Astrocyte (in vitro differentiated cells and primary cell): Measurements from ENCODE around the gene SAE1. TPM values are rescaled to one million over a fixed set of nuclear protein-coding genes. Genes with fewer than 3 reads are reported as not detected.

ENCODE experiments used
- DNase-seq: peaks from one replicate; pipeline ENCODE4 v3.0.0-alpha.2; 2010; ENCODE audit warnings: low read depth
- FAIRE-seq: peaks from 2 replicates; lab custom pipeline; 2011; peaks lifted over from hg19 to GRCh38; lab: Jason Lieb, UNC
- H2AFZ ChIP-seq: 2 replicates; pipeline ENCODE4 v1.6.0; 2012; ENCODE audit warnings: low read depth, low read length, inconsistent platforms
- H3K27ac ChIP-seq: 2 replicates; pipeline ENCODE4 v1.5.1; 2011; ENCODE audit warnings: low read depth, low read length, inconsistent platforms
- H3K27me3 ChIP-seq: 2 replicates; pipeline ENCODE4 v1.6.0; 2011; ENCODE audit warnings: low read length, inconsistent platforms; ENCODE audit not compliant: insufficient read depth
- H3K36me3 ChIP-seq: 2 replicates; pipeline ENCODE4 v1.5.1; 2011; ENCODE audit warnings: low read length, inconsistent platforms; ENCODE audit not compliant: insufficient read depth
- H3K4me1 ChIP-seq: 2 replicates; pipeline ENCODE4 v1.5.1; 2011; ENCODE audit warnings: low read length, inconsistent platforms; ENCODE audit not compliant: insufficient read depth
- H3K4me2 ChIP-seq: 2 replicates; pipeline ENCODE4 v1.6.0; 2012; ENCODE audit warnings: low read length, inconsistent platforms
- H3K4me3 ChIP-seq: 2 replicates; pipeline ENCODE4 v1.5.1; 2011; ENCODE audit warnings: low read depth, mild to moderate bottlenecking, low read length, inconsistent platforms; ENCODE audit not compliant: insufficient read depth
- H3K79me2 ChIP-seq: 2 replicates; pipeline ENCODE4 v1.6.0; 2012; ENCODE audit warnings: mild to moderate bottlenecking, low read length, inconsistent platforms; ENCODE audit not compliant: insufficient read depth
- H3K9ac ChIP-seq: 2 replicates; pipeline ENCODE4 v1.6.0; 2012; ENCODE audit warnings: mild to moderate bottlenecking, low read length, inconsistent platforms
- H3K9me3 ChIP-seq: 2 replicates; pipeline ENCODE4 v1.5.1; 2012; ENCODE audit warnings: low read depth, mild to moderate bottlenecking, low read length, inconsistent platforms; ENCODE audit not compliant: insufficient read depth
- H4K20me1 ChIP-seq: 2 replicates; pipeline ENCODE4 v1.6.0; 2012; ENCODE audit warnings: low read length, inconsistent platforms; ENCODE audit not compliant: insufficient read depth
- H3K27ac Mint-ChIP-seq: one replicate; pipeline ENCODE4 v1.8.0; 2021; ENCODE audit warnings: mild to moderate bottlenecking, mixed read lengths; ENCODE audit not compliant: unreplicated experiment
- H3K27me3 Mint-ChIP-seq: one replicate; pipeline ENCODE4 v1.8.0; 2021; ENCODE audit warnings: low read depth, mixed read lengths; ENCODE audit not compliant: unreplicated experiment
- H3K36me3 Mint-ChIP-seq: one replicate; pipeline ENCODE4 v1.8.0; 2021; ENCODE audit warnings: low read depth, mixed read lengths; ENCODE audit not compliant: unreplicated experiment
- H3K4me1 Mint-ChIP-seq: one replicate; pipeline ENCODE4 v1.8.0; 2021; ENCODE audit warnings: low read depth, mixed read lengths; ENCODE audit not compliant: unreplicated experiment
- H3K4me3 Mint-ChIP-seq: one replicate; pipeline ENCODE4 v1.8.0; 2021; ENCODE audit warnings: mild to moderate bottlenecking, moderate library complexity, mixed read lengths; ENCODE audit not compliant: unreplicated experiment
- H3K9me3 Mint-ChIP-seq: one replicate; pipeline ENCODE4 v1.8.0; 2021; ENCODE audit warnings: mild to moderate bottlenecking, mixed read lengths; ENCODE audit not compliant: unreplicated experiment
- CTCF ChIP-seq: IDR thresholded peaks from 2 replicates; pipeline ENCODE4 v1.5.1; 2011; ENCODE audit warnings: low read depth, mild to moderate bottlenecking, inconsistent platforms, low read length, moderate library complexity; ENCODE audit not compliant: insufficient read depth
- EZH2 ChIP-seq: IDR thresholded peaks from 2 replicates; pipeline ENCODE4 v1.6.1; 2012; ENCODE audit warnings: mild to moderate bottlenecking, low read length, inconsistent platforms; ENCODE audit not compliant: insufficient read depth
- microRNA-seq: library from miRNA; unstranded; fragments of <30 nt; microRNA quantifications from one replicate; pipeline ENCODE4 v1.2.0, GENCODE V29; 2020
- total RNA-seq: library from RNA; stranded (reverse); gene quantifications from 2 replicates; pipeline ENCODE4 v1.2.1, GENCODE V29; 2021

SAE1 gene
- total RNA-seq, 1 donor from 2014 or later, result 133 TPM

- peaks cover 29% of the 10 kb centered on the region for H3K4me1 Mint-ChIP-seq
Observed at GRCh38 chr19:47258895-47259555, 128.4 kb downstream of the SAE1 start.

More at GRCh38 chr19:47258895-47259555, 128.4 kb downstream of the SAE1 start:
- Histone ChIP-seq H3K27me3 (no peaks in the 10 kb centered on the region), H3K4me3 (no peak overlapping the region), H3K27ac (no peak overlapping the region), H3K4me2 (peak overlapping the region; percentile 93), H2AFZ (no peak overlapping the region), H3K9me3 (no peaks in the 10 kb centered on the region), H3K79me2 (peaks cover 54% of the 10 kb centered on the region), H3K9ac (peak overlapping the region; percentile 87), H3K4me1 (peaks cover 24% of the 10 kb centered on the region), H4K20me1 (peaks cover 32% of the 10 kb centered on the region), H3K36me3 (peaks cover 16% of the 10 kb centered on the region)
- Mint-ChIP-seq H3K9me3 (no peaks in the 10 kb centered on the region), H3K4me3 (peak overlapping the region; percentile 94), H3K27ac (peak overlapping the region; percentile 98), H3K36me3 (peaks cover 23% of the 10 kb centered on the region), H3K27me3 (no peaks in the 10 kb centered on the region)
- FAIRE-seq (no peak), DNase-seq (no peak)
- TF ChIP-seq CTCF, result no peak
- no peak for TF ChIP-seq EZH2

Small RNAs within 50 kb of the gene (microRNA-seq; reads per million reads assigned to microRNA genes)
- gene MIR3190, result not detected
- gene MIR3191, result not detected

Other genes with a start within 250 kb of the SAE1 start
- 2.5 and 3.6 TPM in 2 replicates for gene NPAS1, start 111.0 kb upstream of the SAE1 start, total RNA-seq
- 36.5 and 39.9 TPM in 2 replicates for gene TMEM160, start 82.2 kb upstream of the SAE1 start, total RNA-seq
- 36.6 and 42.3 TPM in 2 replicates for gene ZC3H4, start 17.1 kb upstream of the SAE1 start, total RNA-seq
- gene BBC3, start 100.4 kb downstream of the SAE1 start, total RNA-seq, result 43.5 and 54.6 TPM in 2 replicates
- 44.6 and 45.5 TPM in 2 replicates for gene CCDC9, start 125.7 kb downstream of the SAE1 start, total RNA-seq
- gene INAFM1, start 144.1 kb downstream of the SAE1 start, total RNA-seq, result 23.6 and 25.7 TPM in 2 replicates
- 4.6 and 5.2 TPM in 2 replicates for gene C5AR1, start 179.0 kb downstream of the SAE1 start, total RNA-seq
- gene C5AR2, start 201.3 kb downstream of the SAE1 start, total RNA-seq, result not detected in 2 replicates
- gene DHX34, start 218.5 kb downstream of the SAE1 start, total RNA-seq, result 13.9 and 17.7 TPM in 2 replicates